Measurements from ENCODE around the gene SNAPC3.
A peak's percentile ranks its signal among the peaks of the same experiment; 100 is the strongest.
"Not testable (repeated sequence)": the region's sequence is repeated elsewhere in the genome, so short reads cannot be mapped to it uniquely, and the experiment has no call there.

SNAPC3 gene

DNA sequence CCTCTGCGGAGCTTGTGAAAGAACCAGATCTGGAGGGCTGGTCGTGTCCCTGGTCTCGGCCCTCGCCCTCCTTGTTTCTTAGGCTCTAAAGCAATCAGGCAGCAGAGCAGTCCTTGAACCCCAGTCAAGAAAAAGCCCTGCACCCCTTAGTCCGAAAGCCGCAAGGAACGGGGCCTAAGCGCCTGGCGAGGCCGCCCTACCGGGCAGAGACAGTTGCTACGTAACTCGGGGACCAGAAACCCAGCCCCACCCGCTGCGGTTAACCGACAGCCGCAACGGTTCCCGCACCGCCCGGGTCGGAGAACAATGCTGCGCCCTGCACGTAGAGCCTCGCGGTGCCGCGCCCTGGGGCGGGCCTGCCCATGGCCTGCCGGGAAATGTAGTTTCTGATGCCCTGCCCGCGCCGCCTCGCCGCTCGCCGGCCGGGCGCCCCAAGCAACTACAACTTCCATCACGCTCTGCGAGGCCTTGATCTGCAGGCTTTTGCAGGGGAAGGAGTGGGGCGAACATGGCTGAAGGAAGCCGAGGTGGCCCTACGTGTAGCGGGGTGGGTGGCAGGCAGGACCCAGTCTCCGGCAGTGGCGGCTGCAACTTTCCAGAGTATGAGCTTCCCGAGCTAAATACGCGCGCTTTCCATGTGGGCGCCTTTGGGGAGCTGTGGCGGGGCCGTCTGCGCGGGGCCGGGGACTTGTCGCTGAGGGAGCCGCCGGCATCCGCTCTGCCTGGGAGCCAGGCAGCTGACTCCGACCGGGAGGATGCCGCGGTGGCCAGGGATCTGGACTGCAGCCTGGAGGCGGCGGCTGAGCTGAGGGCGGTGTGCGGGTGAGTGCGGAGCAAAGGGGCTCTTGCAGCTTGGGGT lies at the start of gene SNAPC3:
Gene SNAPC3, plus strand, starts transcription at position 505 of the 859 bp plus-strand sequence. Its CDS starts 4 bp downstream, at position 509.
- FAIRE-seq, result no peak
- DNase-seq (ENCODE audit: insufficient read length, low spot score), result peak; percentile 90

DNA sequence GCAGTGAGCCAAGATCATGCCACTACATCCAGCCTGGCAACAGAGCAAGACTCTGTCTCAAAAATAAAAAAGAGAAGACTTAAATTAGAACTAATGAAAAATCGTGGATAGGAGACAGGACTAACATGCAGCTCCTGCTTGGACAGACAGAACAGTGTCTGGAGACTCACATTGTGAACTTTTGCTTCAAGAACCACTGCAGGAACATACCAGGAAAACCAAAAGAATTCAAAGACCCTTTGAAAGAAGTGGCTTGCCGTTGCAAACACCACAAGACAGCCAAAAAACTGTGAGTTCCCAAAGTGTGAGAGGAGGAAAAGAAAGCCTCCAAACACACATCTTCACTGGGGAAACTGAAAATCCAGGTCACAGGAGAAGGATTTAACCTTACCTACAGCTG lies 48.8 kb upstream of the SNAPC3 start:
- FAIRE-seq (no peak), DNase-seq (ENCODE audit: insufficient read length, low spot score) (no peak)

DNA sequence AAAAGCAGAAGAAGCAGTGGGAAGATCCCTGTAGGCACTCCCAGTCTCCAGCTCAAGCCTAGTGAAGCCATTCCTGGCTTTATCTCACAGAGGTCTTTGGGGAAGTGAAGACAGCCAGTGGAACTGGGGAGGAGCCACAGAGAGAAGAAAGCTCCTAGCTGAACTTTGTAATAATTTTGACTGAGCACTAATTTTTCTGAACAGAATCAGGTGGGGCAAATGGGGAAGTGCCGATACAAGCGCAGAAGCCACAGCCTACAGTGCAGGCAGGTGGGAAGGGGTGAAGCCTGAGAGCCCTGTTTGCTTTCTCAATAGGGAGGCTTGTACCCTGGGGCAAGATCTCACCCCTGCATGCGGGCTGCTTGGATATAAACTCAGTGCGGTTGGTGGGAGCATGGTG lies 48.4 kb upstream of the SNAPC3 start:
- FAIRE-seq (no peak), DNase-seq (ENCODE audit: insufficient read length, low spot score) (no peak)

DNA sequence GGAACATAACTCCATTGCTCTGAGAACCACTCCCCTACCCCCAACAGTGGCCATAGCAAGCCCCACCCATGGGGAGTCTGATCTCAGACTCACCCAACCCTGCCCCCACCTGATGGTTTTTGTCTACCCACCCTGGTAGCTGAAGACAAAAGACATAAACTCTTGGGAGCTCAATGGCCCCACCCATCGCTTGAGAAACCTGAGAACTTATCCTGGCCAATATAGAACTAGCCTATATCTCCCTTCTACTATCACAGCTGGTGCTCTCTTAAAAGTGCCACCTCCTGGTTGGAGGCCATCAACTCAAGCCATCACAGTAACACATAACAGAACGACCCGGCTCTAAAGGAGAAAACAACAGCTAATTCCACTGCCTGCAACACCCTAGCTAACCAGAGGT lies 47.9 kb upstream of the SNAPC3 start:
- no peak for FAIRE-seq

DNA sequence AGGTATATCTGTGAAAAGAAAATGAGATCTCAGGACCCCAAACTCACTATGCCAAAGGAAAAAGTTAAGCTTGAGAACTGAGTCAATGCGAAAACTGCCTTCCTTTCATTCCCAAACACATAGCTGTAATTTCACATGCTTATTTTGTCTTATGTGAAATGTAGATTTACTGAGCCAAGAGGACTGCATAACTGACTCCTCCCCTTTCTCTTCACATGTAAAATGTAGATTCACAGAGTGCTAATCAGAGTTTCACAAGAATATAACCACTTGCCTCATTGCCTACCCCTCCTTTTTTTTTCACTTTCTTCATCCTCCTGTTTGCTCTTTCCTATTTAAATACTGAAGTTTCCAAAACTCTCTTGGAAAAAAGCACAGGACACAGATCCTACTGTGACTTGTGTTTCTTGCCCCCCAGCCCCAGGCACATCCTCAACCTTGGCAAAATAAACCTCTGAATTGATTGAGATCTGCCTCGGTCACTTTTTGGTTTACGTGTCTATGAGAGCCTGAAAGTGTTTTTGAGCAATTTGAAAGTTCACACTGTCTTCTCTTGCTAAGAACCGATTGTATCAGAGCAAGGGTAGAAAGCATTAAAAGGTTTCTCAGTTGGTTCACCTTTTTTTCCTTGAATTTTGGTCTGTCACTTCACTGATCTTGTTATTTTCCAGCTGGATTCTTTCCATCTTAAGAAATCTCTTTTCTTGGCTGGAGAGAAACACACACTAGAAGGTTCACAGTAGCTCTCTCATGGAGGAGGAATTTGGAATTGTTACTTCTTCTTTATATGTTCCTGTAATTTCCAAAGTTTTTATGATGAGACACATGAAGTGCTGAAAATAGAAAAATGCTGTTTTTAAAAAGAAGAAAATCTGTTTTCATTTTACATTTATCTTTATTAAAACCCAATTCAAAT lies 44.8 kb upstream of the SNAPC3 start:
- FAIRE-seq, result no peak
- no peak for DNase-seq (ENCODE audit: insufficient read length, low spot score)

More for the DNA sequence above, 47.9 kb upstream of the SNAPC3 start:
- no peak for DNase-seq (ENCODE audit: insufficient read length, low spot score)

DNA sequence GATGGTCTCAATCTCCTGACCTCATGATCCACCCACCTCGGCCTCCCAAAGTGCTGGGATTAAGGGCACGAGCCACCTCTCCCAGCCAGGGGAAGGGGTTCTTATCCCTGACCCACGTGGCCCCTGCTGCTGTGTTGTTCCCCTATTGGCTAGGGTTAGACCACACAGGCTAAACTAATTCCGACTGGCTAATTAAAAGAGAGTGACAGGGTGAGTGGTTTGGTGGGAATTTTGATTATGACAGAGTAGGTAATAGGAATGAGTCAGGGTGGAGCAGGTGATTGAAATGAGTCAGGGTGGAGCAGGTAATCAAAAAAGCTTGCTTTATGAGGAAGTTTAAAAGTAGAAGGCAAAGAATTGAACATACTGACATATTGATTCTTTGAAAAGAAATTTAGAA lies 43.4 kb upstream of the SNAPC3 start:
- FAIRE-seq; DNase-seq (ENCODE audit: insufficient read length, low spot score): not testable (repeated sequence)

DNA sequence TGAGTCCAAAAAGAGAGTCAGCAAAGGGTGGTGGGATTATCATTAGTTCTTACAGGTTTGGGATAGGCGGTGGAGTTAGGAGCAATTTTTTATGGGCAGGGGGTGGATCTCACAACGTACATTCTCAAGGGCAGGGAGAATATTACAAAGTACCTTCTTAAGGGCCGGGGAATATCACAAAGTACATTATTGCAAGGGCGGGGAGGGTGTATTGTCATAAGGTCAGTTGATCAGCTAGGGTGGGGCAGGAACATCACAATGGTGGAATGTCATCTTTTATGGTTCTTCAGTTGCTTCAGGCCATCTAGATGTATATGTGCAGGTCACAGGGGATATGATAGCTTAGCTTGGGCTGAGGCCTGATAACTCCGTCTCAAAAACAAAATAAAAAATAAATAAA lies 42.8 kb upstream of the SNAPC3 start:
- FAIRE-seq; DNase-seq (ENCODE audit: insufficient read length, low spot score): not testable (repeated sequence)

DNA sequence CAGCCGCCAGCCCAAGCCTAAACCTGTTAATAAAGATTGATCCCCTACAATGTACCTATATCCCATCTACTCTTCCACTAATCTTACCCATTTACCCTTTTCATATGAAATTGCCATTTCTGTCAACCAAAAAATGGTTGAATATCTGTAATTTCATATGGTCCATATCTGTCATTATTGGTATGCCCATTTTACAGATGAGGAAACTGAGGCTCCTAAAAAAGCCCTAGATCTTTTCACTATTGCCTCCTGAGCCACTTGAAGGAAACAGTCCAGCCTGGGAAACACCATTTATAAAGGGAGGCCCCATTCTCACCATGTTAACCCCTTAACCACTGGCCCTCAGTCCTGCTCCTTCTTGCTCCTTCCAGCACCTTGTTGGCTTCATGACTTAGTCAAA lies 41.2 kb upstream of the SNAPC3 start:
- FAIRE-seq (no peak), DNase-seq (ENCODE audit: insufficient read length, low spot score) (no peak)

DNA sequence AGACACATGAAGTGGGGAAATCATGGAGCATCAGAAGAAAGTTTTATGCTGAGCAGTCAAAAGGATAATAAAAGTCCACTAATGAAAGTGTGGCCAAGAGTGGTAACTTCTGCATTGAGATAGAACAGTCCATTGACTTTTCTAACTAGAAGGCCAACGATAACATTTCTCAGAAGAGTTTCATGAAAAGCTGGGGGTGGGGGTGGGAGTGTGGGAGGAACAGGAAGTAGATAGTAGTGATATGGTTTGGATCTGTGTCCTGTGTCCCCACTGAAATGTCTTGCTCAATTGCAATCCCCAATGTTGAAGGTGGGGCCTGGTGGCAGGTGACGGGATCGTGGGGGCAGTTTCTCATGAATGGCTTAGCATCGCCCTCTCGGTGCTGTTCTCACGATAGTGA lies 36.2 kb upstream of the SNAPC3 start:
- DNase-seq (ENCODE audit: insufficient read length, low spot score) (no peak), FAIRE-seq (no peak)

DNA sequence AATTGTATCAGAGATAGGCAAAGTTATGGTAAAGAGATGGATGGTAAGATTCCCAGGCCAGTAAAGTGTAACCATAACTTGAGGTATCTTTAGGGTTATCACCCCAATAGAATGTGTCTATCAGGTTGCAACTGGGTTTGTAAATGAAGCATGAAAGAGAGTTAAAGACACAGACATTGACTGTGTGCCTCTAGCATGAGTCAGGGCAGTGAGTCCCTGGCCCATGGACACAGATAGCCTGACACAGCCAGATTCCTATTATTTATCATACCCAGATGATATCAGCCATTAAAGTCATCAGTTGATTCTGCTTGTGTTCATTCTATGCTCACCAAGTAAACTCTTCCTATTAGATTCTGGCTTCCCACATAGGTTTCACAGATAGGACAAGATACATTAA lies 33.5 kb upstream of the SNAPC3 start:
- FAIRE-seq, result no peak

DNA sequence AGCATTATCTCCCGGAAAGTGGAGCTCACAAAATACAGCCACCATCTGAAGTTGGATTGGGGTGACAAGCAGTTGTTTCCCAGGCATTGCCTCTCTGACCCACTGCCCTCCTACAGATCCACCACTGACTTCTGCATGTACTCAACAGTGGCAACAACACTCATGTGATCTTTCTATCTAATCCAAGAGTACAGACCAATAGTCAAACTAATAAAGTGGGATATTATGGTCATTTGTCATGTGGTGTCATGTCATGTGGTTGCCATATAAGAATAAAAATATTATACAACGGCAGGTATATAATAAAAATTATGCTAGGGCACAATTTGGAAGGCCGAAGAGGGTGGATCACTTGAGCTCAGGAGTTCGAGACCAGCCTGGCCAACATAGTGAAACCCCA lies 33.0 kb upstream of the SNAPC3 start:
- DNase-seq (ENCODE audit: insufficient read length, low spot score), result no peak
- FAIRE-seq, result no peak

More for the DNA sequence above, 33.5 kb upstream of the SNAPC3 start:
- DNase-seq (ENCODE audit: insufficient read length, low spot score), result no peak

DNA sequence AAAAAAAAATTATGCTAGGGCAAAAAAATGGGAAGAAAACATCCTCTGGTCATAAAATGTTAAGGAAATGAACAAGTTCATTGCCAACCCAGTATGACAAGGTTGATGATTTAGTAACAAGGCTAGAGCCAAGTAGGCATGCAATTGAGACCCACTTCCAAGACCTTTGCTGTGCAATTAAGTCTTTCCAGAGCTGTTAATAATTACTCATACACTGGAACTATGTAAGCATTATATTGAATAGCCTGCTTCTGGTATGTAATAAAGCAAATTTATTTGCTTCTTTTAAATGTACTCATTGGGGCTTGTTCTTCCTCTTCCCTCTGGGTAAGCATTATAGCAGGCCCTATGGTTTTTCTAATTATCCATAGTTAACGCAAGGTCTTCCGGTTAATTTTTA lies 32.5 kb upstream of the SNAPC3 start:
- DNase-seq (ENCODE audit: insufficient read length, low spot score), result no peak
- no peak for FAIRE-seq

DNA sequence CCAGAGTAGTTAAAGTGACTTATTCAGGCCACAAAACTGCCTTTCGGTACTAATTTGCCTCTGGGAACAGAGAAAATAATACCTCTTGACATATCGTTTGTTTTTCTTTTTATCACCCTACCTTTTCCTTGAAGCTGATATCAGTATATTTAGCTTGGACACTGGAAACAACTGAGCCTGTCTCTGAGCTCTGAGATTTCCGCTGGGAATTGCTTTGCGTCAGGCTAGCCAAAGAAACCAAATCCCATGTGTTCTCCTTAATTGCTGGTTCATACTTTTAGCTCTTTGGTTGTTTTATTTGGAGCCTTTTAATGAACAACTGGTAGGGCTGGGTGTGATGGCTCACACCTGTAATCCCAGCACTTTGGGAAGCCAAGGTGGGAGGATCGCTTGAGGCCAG lies 30.3 kb upstream of the SNAPC3 start:
- FAIRE-seq, result no peak
- DNase-seq (ENCODE audit: insufficient read length, low spot score), result no peak

DNA sequence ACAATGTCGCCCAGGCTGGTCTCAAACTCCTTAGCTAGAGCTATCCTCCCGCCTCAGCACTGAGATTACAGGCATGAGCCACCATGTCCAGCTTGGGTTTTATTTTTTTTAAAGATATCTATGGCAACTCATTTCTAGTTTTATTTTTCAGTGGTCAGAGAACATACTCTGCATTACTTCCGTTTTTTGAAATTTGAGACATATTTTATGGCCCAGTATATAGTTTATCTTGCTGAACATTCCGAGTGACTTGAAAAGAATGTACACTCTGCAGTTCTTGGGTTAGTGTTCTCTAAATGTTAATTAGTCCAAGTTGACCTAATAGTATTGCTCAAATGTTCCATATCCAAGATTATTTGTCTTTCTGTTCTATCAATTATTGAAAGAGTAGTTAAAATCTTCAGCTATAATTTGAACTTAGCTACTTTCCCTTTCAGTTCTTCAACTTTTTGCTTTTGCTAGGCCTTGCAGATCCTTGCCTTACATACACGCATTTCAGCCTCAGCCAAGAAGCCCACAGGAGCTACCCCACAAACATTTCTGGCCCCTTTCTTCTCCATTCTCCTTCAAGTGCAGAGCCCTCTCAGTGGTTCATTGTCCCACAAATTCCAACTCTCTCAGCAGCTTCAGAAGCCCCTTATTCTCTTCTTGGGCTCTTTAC lies 22.3 kb upstream of the SNAPC3 start:
- DNase-seq (ENCODE audit: insufficient read length, low spot score) (no peak), FAIRE-seq (no peak)

DNA sequence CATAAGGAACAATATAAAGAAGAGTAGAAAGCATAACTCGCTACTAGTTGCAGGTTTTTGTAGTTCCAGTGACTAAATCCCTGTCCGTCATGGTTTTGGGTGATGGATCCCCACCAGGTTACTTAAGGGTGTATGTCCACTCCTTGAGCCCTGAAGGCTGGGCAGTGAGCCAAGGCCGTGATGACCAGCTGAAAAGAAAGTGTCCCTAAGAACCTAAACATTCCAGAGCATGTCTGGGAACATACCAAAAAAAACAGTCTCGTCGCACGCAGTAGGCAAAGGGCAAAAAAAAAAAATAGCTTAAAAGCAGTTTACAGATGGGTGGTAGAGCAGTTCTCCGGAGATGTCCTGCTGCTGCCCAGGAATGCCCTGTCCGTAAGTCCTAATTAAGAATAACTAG lies 21.4 kb upstream of the SNAPC3 start:
- no peak for DNase-seq (ENCODE audit: insufficient read length, low spot score)
- no peak for FAIRE-seq

DNA sequence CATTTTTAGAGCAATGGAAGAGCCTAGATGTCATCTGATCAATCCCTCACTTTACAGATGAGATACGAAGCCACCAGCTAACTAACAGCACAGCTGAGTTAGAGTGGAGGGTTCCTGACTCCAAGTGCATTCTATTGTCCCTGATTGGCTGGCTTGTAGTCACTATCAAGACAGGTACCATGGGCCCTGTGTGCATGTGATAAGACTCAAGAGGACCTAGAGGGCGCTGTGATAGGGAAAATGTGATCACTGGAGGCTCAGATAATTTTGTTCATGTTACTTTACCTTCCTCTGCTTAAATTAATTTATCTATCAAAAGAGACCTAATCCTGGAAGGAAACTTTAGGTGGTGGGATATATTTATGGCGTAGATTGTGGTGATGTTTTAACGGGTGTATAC lies 19.5 kb upstream of the SNAPC3 start:
- FAIRE-seq (no peak), DNase-seq (ENCODE audit: insufficient read length, low spot score) (no peak)

DNA sequence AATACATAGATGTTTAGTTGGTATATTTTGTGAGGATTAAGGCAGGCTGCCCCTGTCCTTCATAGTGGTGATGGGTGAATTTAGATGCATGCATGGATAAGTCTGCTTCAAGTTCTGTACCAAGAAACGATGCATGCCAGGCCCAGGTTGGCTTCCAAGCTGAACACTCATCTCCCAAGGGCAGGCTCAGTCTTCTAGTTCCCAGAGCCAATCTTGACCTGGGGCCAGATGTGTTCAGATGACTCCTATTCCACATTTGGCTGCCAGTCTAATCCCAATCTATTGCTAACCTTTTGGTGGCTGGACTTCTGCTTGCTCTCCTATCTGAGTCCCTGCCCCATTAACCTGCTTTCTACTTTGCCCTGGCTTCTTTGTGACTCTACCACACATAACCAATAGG lies 18.5 kb upstream of the SNAPC3 start:
- DNase-seq (ENCODE audit: insufficient read length, low spot score), result no peak
- no peak for FAIRE-seq

DNA sequence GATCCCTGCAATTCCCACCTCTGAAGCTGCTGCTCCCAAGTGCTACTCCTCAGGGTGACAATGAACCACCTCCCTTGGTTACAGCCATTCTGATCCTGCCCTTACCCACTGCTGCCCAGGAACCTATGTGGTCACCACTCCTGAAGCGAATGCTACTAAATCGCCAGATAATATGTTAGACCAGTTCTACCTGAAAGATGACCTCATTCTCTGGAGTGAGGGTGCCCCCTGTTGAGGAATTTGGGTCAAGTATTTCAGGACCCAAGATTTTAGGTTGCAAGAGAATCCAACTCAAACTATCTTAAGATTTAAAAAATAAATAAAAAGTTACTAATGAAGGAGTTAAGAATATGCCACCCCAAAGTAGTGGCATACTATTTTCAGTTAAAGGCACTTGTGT lies 5.8 kb upstream of the SNAPC3 start:
- FAIRE-seq (no peak), DNase-seq (ENCODE audit: insufficient read length, low spot score) (no peak)

DNA sequence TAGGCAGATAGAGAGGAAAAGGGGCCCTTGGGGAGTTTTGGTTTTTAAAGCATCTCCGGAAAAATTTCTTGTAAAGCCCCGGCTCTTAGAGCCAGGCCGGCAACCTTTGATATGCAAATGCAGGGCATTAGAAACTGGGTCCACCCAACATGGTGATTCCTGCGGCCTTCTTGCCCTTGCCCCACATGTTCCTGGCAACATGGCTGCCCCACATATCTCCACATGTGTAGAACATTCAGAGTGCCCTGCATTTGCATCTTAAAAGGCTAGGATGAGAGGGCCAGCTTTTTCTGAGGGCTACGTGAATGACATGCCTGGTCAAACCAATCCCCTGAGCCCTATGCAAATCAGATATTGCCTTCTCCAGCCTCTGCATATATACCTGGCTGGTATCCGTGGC lies 5.0 kb upstream of the SNAPC3 start:
- FAIRE-seq (no peak), DNase-seq (ENCODE audit: insufficient read length, low spot score) (no peak)

DNA sequence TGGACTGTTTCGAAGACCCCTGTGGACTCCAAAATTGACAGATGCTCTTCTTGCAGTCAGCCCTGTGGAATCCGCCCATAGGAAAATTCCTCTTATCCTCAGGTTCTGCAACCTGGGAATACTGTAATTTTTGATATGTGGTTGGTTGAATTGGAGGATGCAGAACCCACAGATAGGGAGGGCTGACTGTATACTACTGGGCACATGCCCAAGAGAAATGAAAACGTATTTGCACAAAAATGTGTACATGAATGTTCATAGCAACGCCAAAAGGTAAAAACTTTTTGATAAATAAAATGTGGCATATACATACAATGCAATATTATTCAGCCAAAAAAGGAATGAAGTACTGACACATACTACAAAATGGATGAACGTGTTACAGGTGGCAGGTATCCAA lies 1.9 kb upstream of the SNAPC3 start:
- DNase-seq (ENCODE audit: insufficient read length, low spot score), result no peak
- no peak for FAIRE-seq

DNA sequence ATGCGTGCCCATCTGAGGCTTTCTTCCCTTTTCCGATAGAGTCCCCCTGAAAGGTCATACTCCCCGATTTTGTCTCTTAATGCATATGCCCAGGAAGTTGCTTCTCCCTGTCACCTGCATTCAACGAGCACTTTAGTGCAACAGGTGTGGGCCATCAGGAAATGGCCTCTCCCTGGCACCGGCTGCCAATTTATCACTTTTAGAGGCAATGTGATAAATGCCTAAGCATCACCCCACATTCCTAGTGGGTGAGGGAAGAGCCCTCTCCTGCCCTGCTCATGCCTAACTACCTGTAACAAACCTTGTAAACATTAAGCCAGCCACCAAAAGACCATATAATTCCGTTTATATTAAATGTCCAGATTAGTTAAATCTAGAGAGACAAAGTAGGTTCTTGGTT lies 1.1 kb upstream of the SNAPC3 start:
- FAIRE-seq (no peak), DNase-seq (ENCODE audit: insufficient read length, low spot score) (no peak)
